Heart left ventricle (tissue), 16 donors: ENCODE data around the gene CNTF. TPM values are rescaled to one million over a fixed set of nuclear protein-coding genes. Genes with fewer than 3 reads are reported as not detected.

ENCODE experiments used
- ATAC-seq, 4 donors: fragments of 200-7000 bp; cut with Tn5 transposase; one replicate each; pipeline ENCODE4 v1.9.1; 2020 to 2022; ENCODE audit warnings: moderate library complexity in 4 of 4, mild to moderate bottlenecking in 3 of 4, moderate number of reproducible peaks in 1 of 4
- DNase-seq, 5 donors: peaks; one replicate each; pipeline ENCODE4 v3.0.0-alpha.2; 2020
- H3K27ac ChIP-seq, 12 donors: fragments of 200-600 bp; sonication (generic) in 4 of 12; one replicate each; pipeline versions ENCODE4 v1.5.0 to v1.8.0; 2016 to 2022; ENCODE audit warnings: mild to moderate bottlenecking in 2 of 12
- H3K27me3 ChIP-seq, 9 donors: fragments of 200-600 bp; sonication (generic) in 2 of 9; one replicate each; pipeline versions ENCODE4 v1.5.1 to v1.8.0; 2016 to 2022; ENCODE audit warnings: mild to moderate bottlenecking in 3 of 9
- H3K36me3 ChIP-seq, 9 donors: fragments of 200-600 bp; sonication (generic) in 2 of 9; one replicate each; pipeline versions ENCODE4 v1.5.0 to v1.8.0; 2018 to 2022; ENCODE audit warnings: mild to moderate bottlenecking in 2 of 9
- H3K4me1 ChIP-seq, 12 donors: fragments of 200-600 bp; sonication (generic) in 4 of 12; one replicate each; pipeline versions ENCODE4 v1.5.0 to v1.8.0; 2016 to 2022; ENCODE audit warnings: mild to moderate bottlenecking in 3 of 12
- H3K4me3 ChIP-seq, 12 donors: fragments of 200-600 bp; sonication (generic) in 4 of 12; one replicate each; pipeline versions ENCODE4 v1.5.0 to v1.8.0; 2017 to 2022; ENCODE audit warnings: mild to moderate bottlenecking in 9 of 12, moderate library complexity in 4 of 12
- H3K9me3 ChIP-seq, 12 donors: fragments of 200-600 bp; sonication (generic) in 4 of 12; one replicate each; pipeline versions ENCODE4 v1.5.0 to v1.8.0; 2016 to 2022; ENCODE audit warnings: mild to moderate bottlenecking in 1 of 12
- CTCF ChIP-seq, 12 donors: fragments of 200-600 bp; sonication (generic) in 4 of 12; IDR thresholded peaks; one replicate each; pipeline versions ENCODE4 v1.5.0 to v1.8.0; 2018 to 2022; ENCODE audit warnings: antibody characterized with exemption in 12 of 12, mild to moderate bottlenecking in 5 of 12
- POLR2A ChIP-seq, 2 donors: fragments of 450-650 bp; IDR thresholded peaks; one replicate each; pipeline ENCODE4 v1.6.1; 2017; ENCODE audit warnings: antibody characterized with exemption in 2 of 2, mild to moderate bottlenecking in 2 of 2, moderate library complexity in 2 of 2
- WGBS, 4 donors: extraction: QIAGEN DNeasy Blood & Tissue Kit in 2 of 4; methylation state at CpG; one replicate each; pipeline versions ENCODE4 v1.1.5 to v1.1.7; 2013 to 2018; 5-methylcytosine and 5-hydroxymethylcytosine counted together
- intact Hi-C, 10 donors: fragments of 100-400 bp; cut with DNase I; formaldehyde crosslinking; loops; one replicate each; pipeline versions ENCODE4 v1.11.1 to v1.14.2; 2022
- polyA plus RNA-seq, 2 donors: library from polyadenylated mRNA; stranded (reverse); fragments of 200-250 nt; gene quantifications; one replicate each; pipeline ENCODE4 v1.2.3, GENCODE V29; 2013
- total RNA-seq, 9 donors: library from RNA; depleted of rRNA in 2 of 9; stranded (reverse); fragments of >200 nt in 2 of 9; fragmentation: NEBNext Ultra II Directional in 3 of 9; extraction: Animal tissue kit (Norgen Biotek cat#: 25700) in 3 of 9; gene quantifications; one replicate each; pipeline versions ENCODE4 v1.1.0 to v1.2.4, GENCODE V29; 2016 to 2023
- donor health status: ischemic (EF 13 %, LVEDD 7.1; RV severe dilation, severe dysfunction).
- donor health status: healthy with polysubstance abuse.
- donor health status: DM: no; HTN: yes; CAD: no.
- donor health status: DM: no; HTN: no; CAD: no.
- donor health status: ischemic (EF 25% LVEDD 6.9; RV normal size, moderate dysfunction).
- donor health status: ischemic (EF 25% LVEDD 5.7; RV mildly dilated, moderate dysfunction).
- donor health status: healthy.
- donor health status: DM: yes; HTN: yes; CAD: no.
- donor health status: ischemic (EF 35%, LVEDD 5.7; RV mildly dilated, moderate dysfunction).
- donor health status: nonischemic (EF 11% LVEDD 7.7; RV severe dilation, severe dysfunction).
- donor health status: DM: yes; HTN: yes; CAD: no.
- donor health status: PGD.
- donor health status: ischemic (EF 29% LVEDD 5.4; RV normal size, mild dysfunction).
- donor health status: nonischemic (EF 23%, LVEDD 6.1; RV moderate dilation, normal function).

CNTF gene
- total and polyA plus RNA-seq, 11 donors = 0.19 to 1.5 (median 0.96) TPM

GRCh38 chr11:58592760-58593472 lies 29.5 kb upstream of the CNTF start:
- Histone ChIP-seq H3K27ac (no peak overlapping the region), H3K27me3 (no peaks in the 10 kb centered on the region), H3K4me3 (no peak overlapping the region), H3K36me3 (peaks cover 0 to 28% (median 5%) of the 10 kb centered on the region in 9 donors), H3K9me3 (no peaks in the 10 kb centered on the region), H3K4me1 (peaks cover 0 to 33% (median 24%) of the 10 kb centered on the region in 12 donors)
- DNase-seq (no peak), ATAC-seq (peak in 3 of 4 donors; percentile 34 to 47 (median 36))
- intact Hi-C loops = no loop called here
- WGBS, 4 donors = 75 to 84% (median 75%) methylated on average over 5 of the region's 5 CpGs
- TF ChIP-seq POLR2A (IDR thresholded peaks at IDR 0.05) = no peak
- no peak for TF ChIP-seq CTCF (IDR thresholded peaks at IDR 0.05)

GRCh38 chr11:58594826-58595225 lies 27.6 kb upstream of the CNTF start:
- H3K4me3 ChIP-seq = no peak overlapping the region
- no peaks in the 10 kb centered on the region for H3K27me3 ChIP-seq
- TF ChIP-seq POLR2A (IDR thresholded peaks at IDR 0.05) (no peak), CTCF (IDR thresholded peaks at IDR 0.05) (no peak)
- intact Hi-C loops = no loop called here
- DNase-seq (no peak), ATAC-seq (no peak)
- H3K36me3 ChIP-seq = peaks cover 0 to 28% (median 0%) of the 10 kb centered on the region in 9 donors
- peaks cover 0 to 35% (median 21%) of the 10 kb centered on the region in 12 donors for H3K4me1 ChIP-seq
- H3K27ac ChIP-seq = no peak overlapping the region
- 73 to 78% (median 77%) methylated on average over 4 of the region's 4 CpGs for WGBS, 4 donors
- no peaks in the 10 kb centered on the region for H3K9me3 ChIP-seq

GRCh38 chr11:58596621-58597020 lies 25.8 kb upstream of the CNTF start:
- Histone ChIP-seq H3K36me3 (peaks cover 0 to 28% (median 0%) of the 10 kb centered on the region in 9 donors), H3K9me3 (no peaks in the 10 kb centered on the region), H3K27ac (no peak overlapping the region), H3K4me1 (peaks cover 0 to 47% (median 28%) of the 10 kb centered on the region in 12 donors), H3K4me3 (no peak overlapping the region), H3K27me3 (no peaks in the 10 kb centered on the region)
- 86 to 95% (median 89%) methylated on average over 3 of the region's 3 CpGs for WGBS, 4 donors
- ATAC-seq (no peak), DNase-seq (no peak)
- TF ChIP-seq CTCF (IDR thresholded peaks at IDR 0.05) (no peak), POLR2A (IDR thresholded peaks at IDR 0.05) (no peak)
- intact Hi-C loops = no loop called here

GRCh38 chr11:58597486-58598144 lies 24.9 kb upstream of the CNTF start:
- Histone ChIP-seq H3K4me1 (peaks cover 0 to 47% (median 27%) of the 10 kb centered on the region in 12 donors), H3K4me3 (no peak overlapping the region), H3K9me3 (no peaks in the 10 kb centered on the region), H3K36me3 (peaks cover 0 to 23% (median 0%) of the 10 kb centered on the region in 9 donors), H3K27ac (no peak overlapping the region), H3K27me3 (no peaks in the 10 kb centered on the region)
- intact Hi-C loops = no loop called here
- ATAC-seq (no peak), DNase-seq (no peak)
- TF ChIP-seq POLR2A (IDR thresholded peaks at IDR 0.05) (no peak), CTCF (IDR thresholded peaks at IDR 0.05) (no peak)
- WGBS, 4 donors = 57 to 77% (median 66%) methylated on average over 3 of the region's 3 CpGs
